ENCODE results near the gene PLEK. TPM values are rescaled to one million over a fixed set of nuclear protein-coding genes. Genes with fewer than 3 reads are reported as not detected.

The PLEK gene
- total and polyA plus RNA-seq, 2 donors (not counting 3 experiments of a cell fraction or from before 2014, with no cell fraction given) = 0.03 to 0.11 TPM

- POLR2A ChIA-PET = no interaction called here
- no TSS peak for BruUV-seq (replicated peaks)
- Histone ChIP-seq H4K20me1 (replicated peaks; ENCODE audit: control insufficient read depth, extremely low read depth, insufficient read depth, low read length) (no peaks in the 10 kb centered on the region), H3K4me3 (replicated peaks in 1 of 3; ENCODE audit: insufficient read depth in 1 of 3, low read depth in 1 of 3, low read length in 3 of 3) (no peak overlapping the region), H3K79me2 (ENCODE audit: control insufficient read depth, insufficient read depth, low read length) (no peaks in the 10 kb centered on the region), H3K9ac (replicated peaks; ENCODE audit: extremely low read depth, insufficient read depth, low read length) (no peak overlapping the region), H3K4me2 (ENCODE audit: insufficient read depth, low read length) (no peak overlapping the region), H3K27ac (ENCODE audit: insufficient read depth, low read depth, low read length) (no peak overlapping the region), H3K9me3 (replicated peaks; ENCODE audit: control insufficient read depth, insufficient read depth, low read length) (no peaks in the 10 kb centered on the region), H3K36me3 (ENCODE audit: control insufficient read depth in 2 of 2, extremely low read depth in 1 of 2, insufficient read depth in 2 of 2, low read length in 2 of 2) (no peaks in the 10 kb centered on the region), H3K9me1 (replicated peaks; ENCODE audit: control insufficient read depth, extremely low read depth, insufficient read depth, low read length) (no peaks in the 10 kb centered on the region), H3K4me1 (ENCODE audit: control insufficient read depth, extremely low read depth, insufficient read depth, low read length) (no peaks in the 10 kb centered on the region), H3K27me3 (ENCODE audit: control insufficient read depth in 2 of 2, insufficient read depth in 2 of 2, low read length in 2 of 2) (peaks cover 10 to 16% of the 10 kb centered on the region in 2 experiments), H2AFZ (ENCODE audit: low read depth, low read length) (no peak overlapping the region)
- DNase-seq (ENCODE audit: low read depth, low spot score) (no peak), FAIRE-seq (no peak)
- TF ChIP-seq MYC (IDR thresholded peaks at IDR 0.05; ENCODE audit: low read depth, low read length) (no peak), JUN (IDR thresholded peaks at IDR 0.05; ENCODE audit: borderline replicate concordance, insufficient read depth, insufficient read length, low read depth) (no peak), POLR2AphosphoS5 (IDR thresholded peaks at IDR 0.05; ENCODE audit: insufficient read depth, low read depth, low read length) (no peak), GATA2 (IDR thresholded peaks at IDR 0.05; ENCODE audit: insufficient read depth, insufficient read length, low read depth, low read length) (no peak), MAX (IDR thresholded peaks at IDR 0.05; ENCODE audit: insufficient read depth, insufficient read length) (no peak), CTCF (IDR thresholded peaks at IDR 0.05; ENCODE audit: extremely low read depth in 1 of 2, insufficient read depth in 1 of 2, low read depth in 1 of 2, low read length in 2 of 2) (no peak), POLR2A (IDR thresholded peaks at IDR 0.05; ENCODE audit: low read depth, low read length) (no peak), FOS (IDR thresholded peaks at IDR 0.05; ENCODE audit: borderline replicate concordance, insufficient read depth, low read length) (no peak), EZH2 (IDR thresholded peaks at IDR 0.05; ENCODE audit: borderline replicate concordance, low read depth, low read length, severe bottlenecking) (no peak)
- CTCF ChIA-PET = interaction anchor here (1.7 to 3.4 kb wide), 3 partner anchors 11 to 307 kb away, joined by 3 to 24 read pairs (median 5); no protein-coding TSS in a partner anchor
- dilution Hi-C loops (cut with MboI; ENCODE audit: extremely low pct_ligation_motif_present, low sequenced_read_pairs) (no loop called here), intact Hi-C loops (cut with micrococcal nuclease) (no loop called here)
Observed at GRCh38 chr2:68429311-68429826, 64.3 kb downstream of the PLEK start.
